Fibroblast of skin of scalp (primary cell): ENCODE measurements around the gene UVSSA.
"Not testable (repeated sequence)": the region's sequence is repeated elsewhere in the genome, so short reads cannot be mapped to it uniquely, and the experiment has no call there.

Experiments
- DNase-seq: peaks from one replicate; pipeline ENCODE4 v3.0.0-alpha.2; 2013

UVSSA gene

GRCh38 chr4:1331591-1332353, 15.2 kb upstream of the UVSSA start:
- DNase-seq: no peak

- no peak for DNase-seq
These were observed 14.3 kb upstream of the UVSSA start for GRCh38 chr4:1332686-1333085.

GRCh38 chr4:1333256-1333655, 13.8 kb upstream of the UVSSA start:
- DNase-seq: no peak

GRCh38 chr4:1333851-1334578, 13.0 kb upstream of the UVSSA start:
- not testable (repeated sequence) for DNase-seq

- no peak for DNase-seq
These were observed 12.5 kb upstream of the UVSSA start for GRCh38 chr4:1334579-1334895.

- DNase-seq: not testable (repeated sequence)
These were observed 11.7 kb upstream of the UVSSA start for GRCh38 chr4:1335193-1335883.

- DNase-seq: no peak
These were observed 10.9 kb upstream of the UVSSA start for GRCh38 chr4:1336088-1336491.

GRCh38 chr4:1337376-1337831, 9.6 kb upstream of the UVSSA start:
- DNase-seq: no peak

GRCh38 chr4:1337951-1338751, 8.9 kb upstream of the UVSSA start:
- no peak for DNase-seq

- DNase-seq: no peak
These were observed 8.1 kb upstream of the UVSSA start for GRCh38 chr4:1338752-1339414.

- DNase-seq: no peak
These were observed 7.5 kb upstream of the UVSSA start for GRCh38 chr4:1339489-1339888.

GRCh38 chr4:1340181-1340747, 6.7 kb upstream of the UVSSA start:
- DNase-seq: no peak

- no peak for DNase-seq
These were observed 6.1 kb upstream of the UVSSA start for GRCh38 chr4:1340861-1341260.

GRCh38 chr4:1342003-1342402, 5.0 kb upstream of the UVSSA start:
- DNase-seq: no peak

- DNase-seq: no peak
These were observed 2.3 kb upstream of the UVSSA start for GRCh38 chr4:1344696-1345095.

GRCh38 chr4:1345903-1346780, 866 bp upstream of the UVSSA start:
- DNase-seq: peak; percentile 46

GRCh38 chr4:1347410-1347864, 429 bp downstream of the UVSSA start:
- peak; percentile 80 for DNase-seq

GRCh38 chr4:1348014-1348513, 1.1 kb downstream of the UVSSA start:
- no peak for DNase-seq

GRCh38 chr4:1348746-1349145, 1.7 kb downstream of the UVSSA start:
- no peak for DNase-seq
